OCI-LY3 (cell line): ENCODE results near the gene IGSF5.

ENCODE experiments used
- EZH2phosphoT487 ChIP-seq: fragments of 200-600 bp; shearing (Covaris generic); IDR thresholded peaks from 2 replicates; pipeline ENCODE4 v1.6.1; 2018; ENCODE audit warnings: antibody characterized with exemption, mixed run types, low read depth
- TF ChIP-seq, protein P1 (sequence below): fragments of 200-600, 300-600 bp; sonication (generic); IDR thresholded peaks from 2 replicates; pipeline ENCODE4 v1.5.1; 2014; ENCODE audit warnings: antibody characterized with exemption, low read length, low read depth

DNA sequence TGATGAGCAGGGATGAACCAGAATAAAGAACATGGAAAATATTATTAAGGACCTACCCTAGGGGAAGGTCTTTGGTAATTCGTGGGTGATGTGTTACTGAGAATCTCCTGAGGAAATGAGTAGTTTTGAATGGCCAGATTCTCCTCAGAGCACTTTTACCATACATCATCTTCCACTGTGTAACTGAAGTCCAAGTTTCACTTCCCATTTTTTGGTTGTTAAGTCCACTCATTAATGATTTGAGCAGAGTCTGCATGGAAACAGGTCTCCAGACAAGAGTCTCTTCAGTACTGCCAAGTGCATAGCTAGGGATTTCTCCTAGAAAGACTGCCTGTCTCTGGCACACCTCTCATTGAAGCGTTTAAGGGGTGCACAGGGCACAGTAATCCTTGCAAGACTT, 73.6 kb downstream of the IGSF5 start:
- TF ChIP-seq, protein P1, sequence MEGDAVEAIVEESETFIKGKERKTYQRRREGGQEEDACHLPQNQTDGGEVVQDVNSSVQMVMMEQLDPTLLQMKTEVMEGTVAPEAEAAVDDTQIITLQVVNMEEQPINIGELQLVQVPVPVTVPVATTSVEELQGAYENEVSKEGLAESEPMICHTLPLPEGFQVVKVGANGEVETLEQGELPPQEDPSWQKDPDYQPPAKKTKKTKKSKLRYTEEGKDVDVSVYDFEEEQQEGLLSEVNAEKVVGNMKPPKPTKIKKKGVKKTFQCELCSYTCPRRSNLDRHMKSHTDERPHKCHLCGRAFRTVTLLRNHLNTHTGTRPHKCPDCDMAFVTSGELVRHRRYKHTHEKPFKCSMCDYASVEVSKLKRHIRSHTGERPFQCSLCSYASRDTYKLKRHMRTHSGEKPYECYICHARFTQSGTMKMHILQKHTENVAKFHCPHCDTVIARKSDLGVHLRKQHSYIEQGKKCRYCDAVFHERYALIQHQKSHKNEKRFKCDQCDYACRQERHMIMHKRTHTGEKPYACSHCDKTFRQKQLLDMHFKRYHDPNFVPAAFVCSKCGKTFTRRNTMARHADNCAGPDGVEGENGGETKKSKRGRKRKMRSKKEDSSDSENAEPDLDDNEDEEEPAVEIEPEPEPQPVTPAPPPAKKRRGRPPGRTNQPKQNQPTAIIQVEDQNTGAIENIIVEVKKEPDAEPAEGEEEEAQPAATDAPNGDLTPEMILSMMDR, result no peak
- TF ChIP-seq EZH2phosphoT487, result no peak
